Adrenal gland (tissue), 12 donors: ENCODE measurements around the gene LRP1B. TPM values are rescaled to one million over a fixed set of nuclear protein-coding genes. Genes with fewer than 3 reads are reported as not detected.

Experiments
- DNase-seq, 7 donors: peaks; one replicate each; pipeline ENCODE4 v3.0.0-alpha.2; 2019 to 2020
- H3K27ac ChIP-seq, 5 donors: fragments of 200-600 bp; sonication (generic) in 4 of 5; 1 replicate in 3 of 5; 2 replicates in 2 of 5; pipeline versions ENCODE4 v1.5.1 to v1.8.0; 2016 to 2020; ENCODE audit warnings: mild to moderate bottlenecking in 1 of 5
- H3K27me3 ChIP-seq: fragments of 200-600 bp; 2 replicates; pipeline ENCODE4 v1.8.0; 2021
- H3K36me3 ChIP-seq, 2 donors: fragments of 200-600 bp; replicated peaks in 1 of 2; 1 replicate in 1 of 2; 2 replicates in 1 of 2; pipeline versions ENCODE4 v1.5.1 to v1.8.0; 2018 to 2022
- H3K4me1 ChIP-seq, 2 donors: fragments of 200-600 bp; replicated peaks in 1 of 2; 1 replicate in 1 of 2; 2 replicates in 1 of 2; pipeline versions ENCODE4 v1.5.1 to v1.8.0; 2018 to 2021
- H3K4me3 ChIP-seq, 4 donors: fragments of 200-600 bp; sonication (generic) in 3 of 4; one replicate each; pipeline ENCODE4 v1.5.1; 2016 to 2018
- H3K9me3 ChIP-seq, 3 donors: fragments of 200-600 bp; sonication (generic) in 1 of 3; replicated peaks in 1 of 3; 1 replicate in 2 of 3; 2 replicates in 1 of 3; pipeline versions ENCODE4 v1.5.1 to v1.8.0; 2016 to 2021
- POLR2A ChIP-seq, 2 donors: fragments of 450-650 bp; IDR thresholded peaks; one replicate each; pipeline ENCODE4 v1.6.1; 2017; ENCODE audit warnings: antibody characterized with exemption in 2 of 2, mild to moderate bottlenecking in 2 of 2, moderate library complexity in 1 of 2
- WGBS, 4 donors: extraction: QIAGEN DNeasy Blood & Tissue Kit in 2 of 4; methylation state at CpG; one replicate each; pipeline versions ENCODE4 v1.1.5 to v1.1.7; 2013 to 2017; 5-methylcytosine and 5-hydroxymethylcytosine counted together
- intact Hi-C, 2 donors: fragments of 100-400 bp; cut with DNase I; formaldehyde crosslinking; loops; one replicate each; pipeline versions ENCODE4 v1.14.1 to v1.15.0; 2022 to 2023
- polyA plus RNA-seq, 3 donors: library from polyadenylated mRNA; stranded (reverse); fragments of 200-250 nt in 2 of 3; fragments of 350-450 nt in 1 of 3; fragmentation: Illumina TruSeq in 1 of 3; extraction: RNeasy Lipid Tissue Mini Kit (QIAGEN cat#74804) in 1 of 3; gene quantifications; one replicate each; pipeline ENCODE4 v1.2.3, GENCODE V29; 2013 to 2014
- total RNA-seq, 9 donors: library from RNA; depleted of rRNA in 4 of 9; stranded (reverse); fragments of >200 nt in 4 of 9; fragments of 120-200 nt in 1 of 9; fragmentation: NEBNext Ultra II Directional in 1 of 9; extraction: Animal tissue kit (Norgen Biotek cat#: 25700) in 1 of 9; gene quantifications; one replicate each; pipeline versions ENCODE4 v1.1.0 to v1.2.4, GENCODE V29; 2013 to 2023
- TF ChIP-seq, protein P1 (sequence below), 6 experiments: fragments of 450-650 bp in 4 of 6; fragments of 200-600 bp in 2 of 6; sonication (generic) in 1 of 6; IDR thresholded peaks; 1 replicate in 5 of 6; 2 replicates in 1 of 6; pipeline versions ENCODE4 v1.5.1 to v1.8.0; 2016 to 2021; ENCODE audit warnings: antibody characterized with exemption in 6 of 6, mild to moderate bottlenecking in 2 of 6, moderate library complexity in 1 of 6
- donor health status: healthy with polysubstance abuse.
- donor health status: Bipolar disorder and iron deficiency.
- donor health status: DM: yes; HTN: yes; CAD: no.
- donor health status: DM: no; HTN: no; CAD: no.
- donor health status: DM: no; HTN: no; CAD: no.
- donor health status: DM: yes; HTN: yes; CAD: no.

Gene LRP1B
- total and polyA plus RNA-seq, 12 donors: 0.84 to 5.4 (median 2.1) TPM

GRCh38 chr2:141498561-141498960 lies 632.3 kb downstream of the LRP1B start:
- Histone ChIP-seq H3K36me3 (no peaks in the 10 kb centered on the region), H3K4me1 (no peaks in the 10 kb centered on the region), H3K4me3 (no peak overlapping the region), H3K27me3 (no peaks in the 10 kb centered on the region), H3K27ac (no peak overlapping the region), H3K9me3 (no peaks in the 10 kb centered on the region)
- WGBS, 4 donors: 74 to 90% (median 81%) methylated on average over 1 of the region's 1 CpG
- TF ChIP-seq, protein P1, sequence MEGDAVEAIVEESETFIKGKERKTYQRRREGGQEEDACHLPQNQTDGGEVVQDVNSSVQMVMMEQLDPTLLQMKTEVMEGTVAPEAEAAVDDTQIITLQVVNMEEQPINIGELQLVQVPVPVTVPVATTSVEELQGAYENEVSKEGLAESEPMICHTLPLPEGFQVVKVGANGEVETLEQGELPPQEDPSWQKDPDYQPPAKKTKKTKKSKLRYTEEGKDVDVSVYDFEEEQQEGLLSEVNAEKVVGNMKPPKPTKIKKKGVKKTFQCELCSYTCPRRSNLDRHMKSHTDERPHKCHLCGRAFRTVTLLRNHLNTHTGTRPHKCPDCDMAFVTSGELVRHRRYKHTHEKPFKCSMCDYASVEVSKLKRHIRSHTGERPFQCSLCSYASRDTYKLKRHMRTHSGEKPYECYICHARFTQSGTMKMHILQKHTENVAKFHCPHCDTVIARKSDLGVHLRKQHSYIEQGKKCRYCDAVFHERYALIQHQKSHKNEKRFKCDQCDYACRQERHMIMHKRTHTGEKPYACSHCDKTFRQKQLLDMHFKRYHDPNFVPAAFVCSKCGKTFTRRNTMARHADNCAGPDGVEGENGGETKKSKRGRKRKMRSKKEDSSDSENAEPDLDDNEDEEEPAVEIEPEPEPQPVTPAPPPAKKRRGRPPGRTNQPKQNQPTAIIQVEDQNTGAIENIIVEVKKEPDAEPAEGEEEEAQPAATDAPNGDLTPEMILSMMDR (IDR thresholded peaks at IDR 0.05): no peak
- TF ChIP-seq POLR2A (IDR thresholded peaks at IDR 0.05): no peak
- intact Hi-C loops: no loop called here
- DNase-seq: no peak

DNA sequence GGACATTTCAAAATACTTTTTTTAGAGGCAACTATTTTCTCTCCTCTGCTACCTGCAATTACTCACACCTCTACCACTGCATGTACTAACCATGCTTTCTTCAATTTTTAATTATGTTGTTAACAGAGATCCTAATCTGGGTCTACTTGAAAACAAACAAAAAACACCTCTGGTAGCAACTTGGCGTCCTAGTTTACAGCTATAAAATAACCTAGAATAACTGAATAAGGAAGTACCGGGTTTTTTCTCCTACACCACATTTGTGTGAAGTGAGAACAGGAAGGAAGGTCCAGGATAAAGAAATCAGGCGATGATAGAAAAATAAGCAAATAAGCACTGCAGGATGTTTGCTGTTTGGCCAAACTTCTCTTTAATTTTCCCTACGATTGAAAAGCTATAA lies 633.5 kb downstream of the LRP1B start:
- no peak for DNase-seq
- intact Hi-C loops: no loop called here
- Histone ChIP-seq H3K27me3 (no peaks in the 10 kb centered on the region), H3K9me3 (no peaks in the 10 kb centered on the region), H3K4me1 (no peaks in the 10 kb centered on the region), H3K4me3 (no peak overlapping the region), H3K36me3 (no peaks in the 10 kb centered on the region), H3K27ac (no peak overlapping the region)
- TF ChIP-seq, protein P1 (IDR thresholded peaks at IDR 0.05): no peak
- no peak for TF ChIP-seq POLR2A (IDR thresholded peaks at IDR 0.05)
- 64 to 73% (median 68%) methylated on average over 4 of the region's 4 CpGs for WGBS, 4 donors

- no peak overlapping the region for H3K27ac ChIP-seq
- H3K4me1 ChIP-seq: no peaks in the 10 kb centered on the region
- intact Hi-C loops: no loop called here
- no peaks in the 10 kb centered on the region for H3K9me3 ChIP-seq
- TF ChIP-seq POLR2A (IDR thresholded peaks at IDR 0.05): no peak
- DNase-seq: no peak
- H3K27me3 ChIP-seq: no peaks in the 10 kb centered on the region
- 54 to 72% (median 58%) methylated on average over 2 of the region's 2 CpGs for WGBS, 4 donors
- no peaks in the 10 kb centered on the region for H3K36me3 ChIP-seq
- H3K4me3 ChIP-seq: no peak overlapping the region
Observed at GRCh38 chr2:141496810-141497209, 634.0 kb downstream of the LRP1B start.

DNA sequence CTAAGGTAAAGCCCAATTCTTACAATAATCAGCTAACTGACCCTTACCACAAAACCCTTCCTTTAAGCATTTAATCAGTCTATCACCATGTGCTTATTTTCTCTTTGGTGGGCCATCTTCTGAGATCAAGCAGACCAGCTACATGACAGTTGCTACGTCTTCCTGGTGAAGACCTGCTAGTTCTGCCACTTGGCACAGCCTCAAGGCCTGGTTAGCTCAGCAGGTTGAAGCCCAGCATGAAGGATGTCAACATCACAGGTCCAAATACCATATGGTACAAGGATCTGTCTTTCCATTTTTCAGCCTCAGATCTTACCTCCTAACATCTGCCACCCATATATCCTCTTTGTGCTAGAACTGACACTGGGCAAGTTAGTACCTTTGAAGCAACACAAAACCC lies 636.9 kb downstream of the LRP1B start:
- Histone ChIP-seq H3K27ac (no peak overlapping the region), H3K27me3 (no peaks in the 10 kb centered on the region), H3K4me1 (no peaks in the 10 kb centered on the region), H3K36me3 (no peaks in the 10 kb centered on the region), H3K4me3 (no peak overlapping the region), H3K9me3 (no peaks in the 10 kb centered on the region)
- TF ChIP-seq, protein P1 (IDR thresholded peaks at IDR 0.05): no peak
- no peak for TF ChIP-seq POLR2A (IDR thresholded peaks at IDR 0.05)
- no peak for DNase-seq
- 42 to 100% (median 91%) methylated on average over 1 of the region's 1 CpG for WGBS, 4 donors
- intact Hi-C loops: no loop called here

GRCh38 chr2:141492816-141493215 lies 638.0 kb downstream of the LRP1B start:
- H3K27ac ChIP-seq: no peak overlapping the region
- intact Hi-C loops: no loop called here
- no peaks in the 10 kb centered on the region for H3K36me3 ChIP-seq
- H3K4me3 ChIP-seq: no peak overlapping the region
- H3K27me3 ChIP-seq: no peaks in the 10 kb centered on the region
- no peak for DNase-seq
- H3K4me1 ChIP-seq: no peaks in the 10 kb centered on the region
- no peak for TF ChIP-seq POLR2A (IDR thresholded peaks at IDR 0.05)
- TF ChIP-seq, protein P1 (IDR thresholded peaks at IDR 0.05): no peak
- 65 to 73% (median 72%) methylated on average over 3 of the region's 3 CpGs for WGBS, 4 donors
- no peaks in the 10 kb centered on the region for H3K9me3 ChIP-seq
